OCI-LY3 (cell line): ENCODE data around the gene SART3.

ENCODE experiments used
- H2AFZ ChIP-seq: fragments of 200-600, 300-600 bp; shearing (Covaris generic); 2 replicates; pipeline ENCODE4 v1.6.0; 2014; ENCODE audit warnings: antibody characterized with exemption, low read depth, low read length
- H3K27ac ChIP-seq: fragments of 200-600, 300-600 bp; sonication (generic); 2 replicates; pipeline ENCODE4 v1.5.1; 2014; ENCODE audit warnings: mild to moderate bottlenecking, low read length, moderate library complexity, mixed read lengths
- H3K27me3 ChIP-seq: fragments of 200-600, 300-600 bp; sonication (generic); 2 replicates; pipeline ENCODE4 v1.6.1; 2014; ENCODE audit warnings: low read depth, low read length, mixed read lengths
- H3K36me3 ChIP-seq: fragments of 200-600, 300-600 bp; sonication (generic); replicated peaks from 2 replicates; pipeline ENCODE3; 2014; ENCODE audit warnings: low read depth, low read length, mixed read lengths
- H3K4me1 ChIP-seq: fragments of 300-600, 200-600 bp; sonication (generic); 2 replicates; pipeline ENCODE4 v1.6.1; 2014; ENCODE audit warnings: low read length, mixed read lengths
- H3K4me2 ChIP-seq: fragments of 200-600, 300-600 bp; sonication (generic); 2 replicates; pipeline ENCODE4 v1.6.1; 2014; ENCODE audit warnings: low read length, mixed read lengths
- H3K4me3 ChIP-seq: fragments of 300-600, 200-600 bp; sonication (generic); 2 replicates; pipeline ENCODE4 v1.5.1; 2014; ENCODE audit warnings: antibody characterized with exemption, mild to moderate bottlenecking, low read length, moderate library complexity
- H3K79me2 ChIP-seq: fragments of 300-600, 200-600 bp; shearing (Covaris generic); 2 replicates; pipeline ENCODE4 v1.6.1; 2014; ENCODE audit warnings: mild to moderate bottlenecking, low read length, mixed read lengths
- H3K9ac ChIP-seq: fragments of 300-600, 200-600 bp; shearing (Covaris generic); 2 replicates; pipeline ENCODE4 v1.6.0; 2014; ENCODE audit warnings: mild to moderate bottlenecking, low read length, moderate library complexity
- H3K9me3 ChIP-seq: fragments of 200-600, 300-600 bp; shearing (Covaris generic); 2 replicates; pipeline ENCODE4 v1.6.1; 2014; ENCODE audit warnings: low read length, mixed read lengths; ENCODE audit not compliant: insufficient read depth
- H4K20me1 ChIP-seq: fragments of 200-600, 300-600 bp; sonication (generic); 2 replicates; pipeline ENCODE4 v1.6.1; 2016; ENCODE audit warnings: low read length, mixed read lengths; ENCODE audit not compliant: insufficient read depth
- EZH2phosphoT487 ChIP-seq: fragments of 200-600 bp; shearing (Covaris generic); IDR thresholded peaks from 2 replicates; pipeline ENCODE4 v1.6.1; 2018; ENCODE audit warnings: antibody characterized with exemption, mixed run types, low read depth
- TF ChIP-seq, protein P1 (sequence below): fragments of 200-600, 300-600 bp; sonication (generic); IDR thresholded peaks from 2 replicates; pipeline ENCODE4 v1.5.1; 2014; ENCODE audit warnings: antibody characterized with exemption, low read length, low read depth

Gene SART3

DNA sequence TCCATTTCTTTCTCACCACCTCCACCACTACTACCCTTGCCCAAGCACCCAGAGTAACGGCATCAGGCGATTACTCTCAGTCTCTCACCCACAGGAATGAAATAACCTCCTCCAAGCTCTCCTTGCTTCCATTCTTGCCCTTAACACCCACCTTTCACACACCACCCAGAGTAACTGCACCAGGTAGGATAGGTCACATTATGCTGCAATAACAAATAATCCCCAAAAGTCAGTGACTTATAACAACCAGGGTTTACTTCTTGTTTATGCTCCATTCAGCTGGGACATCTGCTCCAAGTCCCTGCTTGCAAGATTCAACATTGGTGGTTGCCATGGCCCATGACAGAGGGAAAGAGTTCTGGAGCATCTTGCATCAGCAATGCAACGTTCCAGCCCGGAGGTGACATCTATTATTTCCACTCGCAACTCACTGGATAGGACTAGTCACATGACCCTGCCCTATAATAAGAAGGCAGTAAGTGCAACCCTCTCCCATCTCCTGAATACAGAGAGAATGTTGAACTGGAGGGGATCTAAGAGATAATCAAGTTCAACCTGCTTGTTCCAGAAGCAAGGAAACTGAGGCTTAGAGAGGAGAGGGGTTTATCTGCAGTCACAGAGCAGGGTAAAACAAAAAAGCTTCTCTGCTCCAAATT, 87.4 kb downstream of the SART3 start:
- no peak overlapping the region for H3K4me3 ChIP-seq
- TF ChIP-seq, protein P1, sequence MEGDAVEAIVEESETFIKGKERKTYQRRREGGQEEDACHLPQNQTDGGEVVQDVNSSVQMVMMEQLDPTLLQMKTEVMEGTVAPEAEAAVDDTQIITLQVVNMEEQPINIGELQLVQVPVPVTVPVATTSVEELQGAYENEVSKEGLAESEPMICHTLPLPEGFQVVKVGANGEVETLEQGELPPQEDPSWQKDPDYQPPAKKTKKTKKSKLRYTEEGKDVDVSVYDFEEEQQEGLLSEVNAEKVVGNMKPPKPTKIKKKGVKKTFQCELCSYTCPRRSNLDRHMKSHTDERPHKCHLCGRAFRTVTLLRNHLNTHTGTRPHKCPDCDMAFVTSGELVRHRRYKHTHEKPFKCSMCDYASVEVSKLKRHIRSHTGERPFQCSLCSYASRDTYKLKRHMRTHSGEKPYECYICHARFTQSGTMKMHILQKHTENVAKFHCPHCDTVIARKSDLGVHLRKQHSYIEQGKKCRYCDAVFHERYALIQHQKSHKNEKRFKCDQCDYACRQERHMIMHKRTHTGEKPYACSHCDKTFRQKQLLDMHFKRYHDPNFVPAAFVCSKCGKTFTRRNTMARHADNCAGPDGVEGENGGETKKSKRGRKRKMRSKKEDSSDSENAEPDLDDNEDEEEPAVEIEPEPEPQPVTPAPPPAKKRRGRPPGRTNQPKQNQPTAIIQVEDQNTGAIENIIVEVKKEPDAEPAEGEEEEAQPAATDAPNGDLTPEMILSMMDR: no peak
- no peak for TF ChIP-seq EZH2phosphoT487
- H3K27ac ChIP-seq: no peak overlapping the region
- H4K20me1 ChIP-seq: 0 out of 2 replicates have a peak, but pooled peaks cover 8% of the 10 kb centered on the region
- H2AFZ ChIP-seq: no peak overlapping the region
- H3K27me3 ChIP-seq: no peaks in the 10 kb centered on the region; the same call in 1 of the 2 replicates
- H3K9me3 ChIP-seq: no peaks in the 10 kb centered on the region
- no peaks in the 10 kb centered on the region for H3K4me1 ChIP-seq
- H3K9ac ChIP-seq: no peak overlapping the region
- no peaks in the 10 kb centered on the region for H3K36me3 ChIP-seq
- no peak overlapping the region for H3K4me2 ChIP-seq
- no peaks in the 10 kb centered on the region for H3K79me2 ChIP-seq
